DND-41 (cell line): ENCODE measurements around the gene C1QTNF5.

Experiments used
- ATAC-seq: fragments of 200-7000 bp; cut with Tn5 transposase; 3 replicates; pipeline ENCODE4 v1.9.1; 2021; ENCODE audit warnings: low read depth; ENCODE audit not compliant: insufficient read depth
- DNase-seq: peaks from one replicate; pipeline ENCODE4 v3.0.0-alpha.2; 2020
- H2AFZ ChIP-seq: 2 replicates; pipeline ENCODE4 v1.6.0; 2012; ENCODE audit warnings: low read depth, low read length
- H3K27ac ChIP-seq: 2 replicates; pipeline ENCODE4 v1.5.1; 2012; ENCODE audit warnings: low read length, inconsistent platforms
- H3K27me3 ChIP-seq: fragments of 200-600 bp; sonication (generic); 2 replicates; pipeline ENCODE4 v1.6.0; 2012; ENCODE audit warnings: low read length, mild to moderate bottlenecking, inconsistent platforms; ENCODE audit not compliant: insufficient read depth, poor library complexity
- H3K36me3 ChIP-seq: 2 replicates; pipeline ENCODE4 v1.5.1; 2012; ENCODE audit warnings: low read length, inconsistent platforms; ENCODE audit not compliant: insufficient read depth
- H3K4me1 ChIP-seq: 2 replicates; pipeline ENCODE4 v1.5.1; 2012; ENCODE audit warnings: mild to moderate bottlenecking, low read length; ENCODE audit not compliant: insufficient read depth
- H3K4me2 ChIP-seq: 2 replicates; pipeline ENCODE4 v1.6.0; 2012; ENCODE audit warnings: mild to moderate bottlenecking, moderate library complexity, low read length, inconsistent platforms; ENCODE audit not compliant: insufficient read depth
- H3K4me3 ChIP-seq, 2 experiments: fragments of 200-600 bp in 1 of 2; shearing (Covaris generic) in 1 of 2; 2 replicates each; pipeline ENCODE4 v1.5.1; 2012 to 2016; ENCODE audit warnings: inconsistent platforms in 2 of 2, low read length in 2 of 2, mild to moderate bottlenecking in 2 of 2, low read depth in 1 of 2, moderate library complexity in 1 of 2
- H3K79me2 ChIP-seq: 2 replicates; pipeline ENCODE4 v1.6.0; 2012; ENCODE audit warnings: low read length, inconsistent platforms; ENCODE audit not compliant: insufficient read depth
- H3K9ac ChIP-seq: 2 replicates; pipeline ENCODE4 v1.6.0; 2012; ENCODE audit warnings: low read depth, mild to moderate bottlenecking, inconsistent platforms, low read length, moderate library complexity
- H3K9me3 ChIP-seq: 2 replicates; pipeline ENCODE4 v1.5.1; 2012; ENCODE audit warnings: low read length, moderate library complexity, mild to moderate bottlenecking, inconsistent platforms; ENCODE audit not compliant: insufficient read depth, severe bottlenecking
- H4K20me1 ChIP-seq: 2 replicates; pipeline ENCODE4 v1.6.0; 2012; ENCODE audit warnings: low read length; ENCODE audit not compliant: insufficient read depth
- EZH2 ChIP-seq: IDR thresholded peaks from 3 replicates; pipeline ENCODE4 v1.6.1; 2012; ENCODE audit warnings: borderline replicate concordance, low read depth, mild to moderate bottlenecking, moderate library complexity, low read length, inconsistent platforms; ENCODE audit not compliant: severe bottlenecking
- TF ChIP-seq, protein P1 (sequence below): IDR thresholded peaks from 2 replicates; pipeline ENCODE4 v1.5.1; 2012; ENCODE audit warnings: borderline replicate concordance, low read length, moderate library complexity, mild to moderate bottlenecking; ENCODE audit not compliant: poor library complexity, severe bottlenecking; ENCODE audit errors: extremely low read depth

C1QTNF5 gene

DNA sequence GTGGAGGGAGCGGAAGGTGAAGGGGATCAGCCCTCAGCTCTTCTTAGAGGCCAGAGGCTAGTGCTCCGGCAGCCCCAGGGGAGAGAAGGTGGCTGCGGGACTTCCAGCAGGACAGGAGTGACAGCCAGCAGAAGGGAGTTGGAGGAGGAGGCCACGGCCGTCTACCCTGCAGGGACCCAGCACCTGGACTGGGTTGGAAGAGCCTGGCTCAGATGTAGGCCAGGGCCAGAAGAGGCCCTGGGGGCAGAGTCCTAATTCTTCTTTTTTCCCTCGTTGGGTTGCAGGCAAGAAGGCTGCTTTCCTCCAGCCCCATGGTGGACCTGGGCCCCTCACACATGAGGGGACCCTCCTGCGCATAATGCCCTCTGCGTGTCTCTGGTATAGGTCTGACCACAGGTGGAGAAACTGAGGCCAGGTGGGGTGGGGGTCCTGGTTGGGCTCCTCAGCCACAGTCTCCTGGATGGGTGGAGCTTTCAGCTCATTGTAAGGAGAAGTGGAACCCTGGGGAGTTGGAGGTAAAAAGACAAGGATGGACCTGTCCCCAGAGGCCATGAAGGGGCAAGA lies 21.5 kb downstream of the C1QTNF5 start:
- Histone ChIP-seq H3K27me3 (peaks cover 53% of the 10 kb centered on the region), H3K27ac (no peak overlapping the region), H3K4me3 (no peak overlapping the region), H3K36me3 (no peaks in the 10 kb centered on the region), H3K79me2 (no peaks in the 10 kb centered on the region), H3K9me3 (no peaks in the 10 kb centered on the region), H3K4me2 (no peak overlapping the region), H3K9ac (no peak overlapping the region), H3K4me1 (peaks cover 39% of the 10 kb centered on the region), H2AFZ (no peak overlapping the region), H4K20me1 (peaks cover 19% of the 10 kb centered on the region)
- ATAC-seq (no peak), DNase-seq (no peak)
- TF ChIP-seq, protein P1, sequence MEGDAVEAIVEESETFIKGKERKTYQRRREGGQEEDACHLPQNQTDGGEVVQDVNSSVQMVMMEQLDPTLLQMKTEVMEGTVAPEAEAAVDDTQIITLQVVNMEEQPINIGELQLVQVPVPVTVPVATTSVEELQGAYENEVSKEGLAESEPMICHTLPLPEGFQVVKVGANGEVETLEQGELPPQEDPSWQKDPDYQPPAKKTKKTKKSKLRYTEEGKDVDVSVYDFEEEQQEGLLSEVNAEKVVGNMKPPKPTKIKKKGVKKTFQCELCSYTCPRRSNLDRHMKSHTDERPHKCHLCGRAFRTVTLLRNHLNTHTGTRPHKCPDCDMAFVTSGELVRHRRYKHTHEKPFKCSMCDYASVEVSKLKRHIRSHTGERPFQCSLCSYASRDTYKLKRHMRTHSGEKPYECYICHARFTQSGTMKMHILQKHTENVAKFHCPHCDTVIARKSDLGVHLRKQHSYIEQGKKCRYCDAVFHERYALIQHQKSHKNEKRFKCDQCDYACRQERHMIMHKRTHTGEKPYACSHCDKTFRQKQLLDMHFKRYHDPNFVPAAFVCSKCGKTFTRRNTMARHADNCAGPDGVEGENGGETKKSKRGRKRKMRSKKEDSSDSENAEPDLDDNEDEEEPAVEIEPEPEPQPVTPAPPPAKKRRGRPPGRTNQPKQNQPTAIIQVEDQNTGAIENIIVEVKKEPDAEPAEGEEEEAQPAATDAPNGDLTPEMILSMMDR, result no peak
- TF ChIP-seq EZH2, result no peak

DNA sequence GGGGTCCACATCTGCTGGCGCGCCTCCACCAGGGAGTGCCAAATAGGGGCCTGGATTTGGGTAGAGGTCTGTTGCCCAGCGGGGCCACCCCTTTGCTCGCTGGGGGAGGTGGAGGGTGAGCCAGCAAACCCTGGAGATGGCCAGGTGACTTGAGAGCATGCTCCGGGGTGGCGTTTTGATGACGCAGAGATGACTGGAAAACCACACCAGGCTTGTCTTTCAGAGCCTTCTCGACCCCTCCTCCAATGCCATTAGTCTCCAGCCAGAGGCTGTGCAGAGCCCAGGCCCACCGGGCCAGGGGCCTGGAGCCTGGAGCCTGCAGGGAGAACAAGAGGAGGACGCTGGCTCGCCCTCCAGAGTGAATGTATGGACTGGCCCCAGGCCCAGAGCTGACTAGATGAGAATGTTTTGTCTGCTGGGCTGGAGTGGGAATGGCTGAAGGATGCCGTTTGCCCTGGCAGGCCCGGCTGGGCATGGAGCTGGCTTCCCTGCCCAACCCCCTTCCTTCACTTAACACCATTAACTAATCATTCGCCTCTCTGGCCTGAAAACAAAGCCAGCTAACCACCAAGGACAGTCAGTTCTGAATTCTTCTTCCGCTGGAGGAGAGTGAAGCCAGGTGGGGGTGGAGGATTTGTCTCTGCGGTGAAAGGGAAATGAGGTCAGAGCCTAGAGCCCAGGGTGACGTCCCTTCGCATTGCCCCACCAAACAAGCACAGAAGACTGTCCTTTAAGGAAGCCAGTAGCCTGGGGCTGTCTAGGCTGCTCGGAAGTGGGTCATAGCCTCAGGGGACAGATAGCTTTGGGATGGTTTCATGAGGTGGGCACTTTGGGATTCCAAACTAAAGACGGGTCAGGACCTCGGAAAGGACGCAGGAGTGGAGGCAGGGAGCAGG lies 22.2 kb downstream of the C1QTNF5 start:
- TF ChIP-seq EZH2, result no peak
- TF ChIP-seq, protein P1, result no peak
- Histone ChIP-seq H4K20me1 (peaks cover 19% of the 10 kb centered on the region), H3K4me1 (peaks cover 39% of the 10 kb centered on the region), H2AFZ (no peak overlapping the region), H3K36me3 (no peaks in the 10 kb centered on the region), H3K4me3 (no peak overlapping the region), H3K9ac (no peak overlapping the region), H3K4me2 (no peak overlapping the region), H3K27ac (no peak overlapping the region), H3K27me3 (peaks cover 53% of the 10 kb centered on the region), H3K9me3 (no peaks in the 10 kb centered on the region), H3K79me2 (no peaks in the 10 kb centered on the region)
- ATAC-seq (no peak), DNase-seq (no peak)

DNA sequence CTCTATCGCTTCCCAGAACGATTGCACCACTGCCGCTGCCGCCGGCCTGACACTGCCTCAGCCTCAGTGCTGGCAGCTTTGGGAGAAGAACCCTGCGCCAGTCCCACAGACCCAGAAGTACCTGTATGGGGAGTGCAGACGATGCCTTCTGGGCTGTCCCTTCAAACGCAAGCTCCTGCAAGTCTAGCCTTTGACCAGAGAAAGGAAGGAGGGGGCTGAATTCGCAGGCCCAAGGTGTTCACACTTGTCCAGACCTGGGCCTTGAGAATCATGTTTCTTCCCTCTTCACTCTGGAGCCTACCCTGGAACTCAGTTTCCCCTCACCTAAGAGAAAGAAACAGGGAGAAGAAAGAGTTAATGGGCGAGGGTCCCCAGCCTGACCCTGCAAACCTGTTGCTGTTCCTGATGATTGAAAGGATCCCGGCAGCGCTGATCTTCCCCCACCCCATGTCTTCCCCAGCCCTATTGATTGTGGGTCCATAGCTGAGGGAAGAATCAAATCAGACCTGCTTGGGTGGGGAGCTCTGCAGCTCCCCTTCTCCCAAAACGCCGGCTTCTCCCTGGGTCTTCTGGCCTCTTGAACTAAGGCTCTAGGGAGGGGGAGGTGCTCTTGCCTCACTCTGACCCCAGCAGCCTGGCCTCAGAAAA lies 23.0 kb downstream of the C1QTNF5 start:
- Histone ChIP-seq H3K4me2 (peak overlapping the region; percentile 97; the same call in 1 of the 2 replicates), H3K9me3 (no peaks in the 10 kb centered on the region), H3K9ac (peak overlapping the region; percentile 44; the same call in 1 of the 2 replicates), H3K27me3 (peaks cover 53% of the 10 kb centered on the region), H3K4me1 (peaks cover 39% of the 10 kb centered on the region), H3K4me3 (peak overlapping the region in 1 of 2 experiments; percentile 50; a peak in 1 of 4 replicates), H2AFZ (no peak overlapping the region), H3K79me2 (no peaks in the 10 kb centered on the region), H4K20me1 (peaks cover 19% of the 10 kb centered on the region), H3K27ac (no peak overlapping the region), H3K36me3 (no peaks in the 10 kb centered on the region)
- TF ChIP-seq, protein P1, result no peak
- TF ChIP-seq EZH2, result peak; percentile 56
- DNase-seq (no peak), ATAC-seq (no peak)
